Measurements from ENCODE around the gene TAP2. TPM values are rescaled to one million over a fixed set of nuclear protein-coding genes. Genes with fewer than 3 reads are reported as not detected.

TAP2 gene
- total and polyA plus RNA-seq, 2 experiments from 2014 or later, result 4.9 to 102 TPM

DNA sequence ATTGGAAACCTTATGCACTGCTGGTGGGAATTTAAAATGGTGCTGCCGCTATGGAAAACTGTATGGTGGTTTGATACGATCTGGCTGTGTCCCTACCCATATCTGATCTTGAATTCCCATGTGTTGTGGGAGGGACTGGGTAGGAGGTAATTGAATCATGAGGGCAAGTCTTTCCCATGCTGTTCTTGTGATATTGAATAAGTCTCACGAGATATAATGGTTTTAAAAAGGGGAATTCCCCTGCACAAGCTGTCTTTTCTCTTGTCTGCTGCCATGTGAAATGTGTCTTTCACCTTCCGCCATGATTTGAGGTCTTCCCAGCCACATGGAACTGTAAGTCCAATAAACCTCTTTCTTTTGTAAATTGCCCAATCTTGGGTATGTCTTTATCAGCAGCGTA, 4.9 kb downstream of the TAP2 start:
- ATAC-seq (no peak), DNase-seq (ENCODE audit: low spot score) (no peak)
- Histone ChIP-seq H3K4me2 (no peak overlapping the region), H3K4me3 (no peak overlapping the region), H3K27me3 (ENCODE audit: insufficient read depth) (no peaks in the 10 kb centered on the region), H3K4me1 (ENCODE audit: insufficient read depth) (peaks cover 10% of the 10 kb centered on the region; the same call in 1 of the 2 replicates), H2AFZ (no peak overlapping the region), H3F3A (replicated peaks; ENCODE audit: low read depth) (no peaks in the 10 kb centered on the region), H3K36me3 (ENCODE audit: insufficient read depth) (no peaks in the 10 kb centered on the region), H3K79me2 (replicated peaks; ENCODE audit: insufficient read depth) (no peaks in the 10 kb centered on the region), H4K20me1 (replicated peaks; ENCODE audit: insufficient read depth) (0 out of 2 replicates have a peak, but pooled peaks cover 6% of the 10 kb centered on the region), H3K27ac (ENCODE audit: low read depth) (no peak overlapping the region), H3K9me2 (ENCODE audit: insufficient read depth) (no peaks in the 10 kb centered on the region)
- Mint-ChIP-seq H3K4me3 (no peak overlapping the region), H3K9me3 (no peaks in the 10 kb centered on the region), H3K36me3 (ENCODE audit: low read depth) (peaks cover 9% of the 10 kb centered on the region), H3K27me3 (ENCODE audit: insufficient read depth, low read depth, poor library complexity) (peaks cover 7% of the 10 kb centered on the region), H3K4me1 (peaks cover 12% of the 10 kb centered on the region), H3K27ac (no peak overlapping the region)
- TF ChIP-seq EZH2 (IDR thresholded peaks at IDR 0.05; ENCODE audit: low read depth, unreplicated experiment) (no peak), JUNB (IDR thresholded peaks at IDR 0.05; ENCODE audit: unreplicated experiment) (no peak), POLR2AphosphoS5 (IDR thresholded peaks at IDR 0.05; ENCODE audit: low read depth) (no peak), ZNF331 (CRISPR knock-in tag; IDR thresholded peaks at IDR 0.05; ENCODE audit: low read depth) (no peak), NANOG (IDR thresholded peaks at IDR 0.05; ENCODE audit: borderline replicate concordance) (no peak), EZH2phosphoT487 (IDR thresholded peaks at IDR 0.05; ENCODE audit: unreplicated experiment) (no peak), CREB1 (CRISPR knock-in tag; IDR thresholded peaks at IDR 0.05; ENCODE audit: low read depth) (no peak), STAT1 (IDR thresholded peaks at IDR 0.05; ENCODE audit: unreplicated experiment) (no peak)
- TF ChIP-seq, protein P1, sequence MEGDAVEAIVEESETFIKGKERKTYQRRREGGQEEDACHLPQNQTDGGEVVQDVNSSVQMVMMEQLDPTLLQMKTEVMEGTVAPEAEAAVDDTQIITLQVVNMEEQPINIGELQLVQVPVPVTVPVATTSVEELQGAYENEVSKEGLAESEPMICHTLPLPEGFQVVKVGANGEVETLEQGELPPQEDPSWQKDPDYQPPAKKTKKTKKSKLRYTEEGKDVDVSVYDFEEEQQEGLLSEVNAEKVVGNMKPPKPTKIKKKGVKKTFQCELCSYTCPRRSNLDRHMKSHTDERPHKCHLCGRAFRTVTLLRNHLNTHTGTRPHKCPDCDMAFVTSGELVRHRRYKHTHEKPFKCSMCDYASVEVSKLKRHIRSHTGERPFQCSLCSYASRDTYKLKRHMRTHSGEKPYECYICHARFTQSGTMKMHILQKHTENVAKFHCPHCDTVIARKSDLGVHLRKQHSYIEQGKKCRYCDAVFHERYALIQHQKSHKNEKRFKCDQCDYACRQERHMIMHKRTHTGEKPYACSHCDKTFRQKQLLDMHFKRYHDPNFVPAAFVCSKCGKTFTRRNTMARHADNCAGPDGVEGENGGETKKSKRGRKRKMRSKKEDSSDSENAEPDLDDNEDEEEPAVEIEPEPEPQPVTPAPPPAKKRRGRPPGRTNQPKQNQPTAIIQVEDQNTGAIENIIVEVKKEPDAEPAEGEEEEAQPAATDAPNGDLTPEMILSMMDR (conservative IDR thresholded peaks at IDR 0.05; ENCODE audit: low read depth in 2 of 2), result no peak
- TF ChIP-seq, protein P2, sequence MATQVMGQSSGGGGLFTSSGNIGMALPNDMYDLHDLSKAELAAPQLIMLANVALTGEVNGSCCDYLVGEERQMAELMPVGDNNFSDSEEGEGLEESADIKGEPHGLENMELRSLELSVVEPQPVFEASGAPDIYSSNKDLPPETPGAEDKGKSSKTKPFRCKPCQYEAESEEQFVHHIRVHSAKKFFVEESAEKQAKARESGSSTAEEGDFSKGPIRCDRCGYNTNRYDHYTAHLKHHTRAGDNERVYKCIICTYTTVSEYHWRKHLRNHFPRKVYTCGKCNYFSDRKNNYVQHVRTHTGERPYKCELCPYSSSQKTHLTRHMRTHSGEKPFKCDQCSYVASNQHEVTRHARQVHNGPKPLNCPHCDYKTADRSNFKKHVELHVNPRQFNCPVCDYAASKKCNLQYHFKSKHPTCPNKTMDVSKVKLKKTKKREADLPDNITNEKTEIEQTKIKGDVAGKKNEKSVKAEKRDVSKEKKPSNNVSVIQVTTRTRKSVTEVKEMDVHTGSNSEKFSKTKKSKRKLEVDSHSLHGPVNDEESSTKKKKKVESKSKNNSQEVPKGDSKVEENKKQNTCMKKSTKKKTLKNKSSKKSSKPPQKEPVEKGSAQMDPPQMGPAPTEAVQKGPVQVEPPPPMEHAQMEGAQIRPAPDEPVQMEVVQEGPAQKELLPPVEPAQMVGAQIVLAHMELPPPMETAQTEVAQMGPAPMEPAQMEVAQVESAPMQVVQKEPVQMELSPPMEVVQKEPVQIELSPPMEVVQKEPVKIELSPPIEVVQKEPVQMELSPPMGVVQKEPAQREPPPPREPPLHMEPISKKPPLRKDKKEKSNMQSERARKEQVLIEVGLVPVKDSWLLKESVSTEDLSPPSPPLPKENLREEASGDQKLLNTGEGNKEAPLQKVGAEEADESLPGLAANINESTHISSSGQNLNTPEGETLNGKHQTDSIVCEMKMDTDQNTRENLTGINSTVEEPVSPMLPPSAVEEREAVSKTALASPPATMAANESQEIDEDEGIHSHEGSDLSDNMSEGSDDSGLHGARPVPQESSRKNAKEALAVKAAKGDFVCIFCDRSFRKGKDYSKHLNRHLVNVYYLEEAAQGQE (IDR thresholded peaks at IDR 0.05; ENCODE audit: unreplicated experiment), result no peak
- TF ChIP-seq, protein P3, sequence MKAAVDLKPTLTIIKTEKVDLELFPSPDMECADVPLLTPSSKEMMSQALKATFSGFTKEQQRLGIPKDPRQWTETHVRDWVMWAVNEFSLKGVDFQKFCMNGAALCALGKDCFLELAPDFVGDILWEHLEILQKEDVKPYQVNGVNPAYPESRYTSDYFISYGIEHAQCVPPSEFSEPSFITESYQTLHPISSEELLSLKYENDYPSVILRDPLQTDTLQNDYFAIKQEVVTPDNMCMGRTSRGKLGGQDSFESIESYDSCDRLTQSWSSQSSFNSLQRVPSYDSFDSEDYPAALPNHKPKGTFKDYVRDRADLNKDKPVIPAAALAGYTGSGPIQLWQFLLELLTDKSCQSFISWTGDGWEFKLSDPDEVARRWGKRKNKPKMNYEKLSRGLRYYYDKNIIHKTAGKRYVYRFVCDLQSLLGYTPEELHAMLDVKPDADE (IDR thresholded peaks at IDR 0.05), result no peak
- TF ChIP-seq, protein P4, sequence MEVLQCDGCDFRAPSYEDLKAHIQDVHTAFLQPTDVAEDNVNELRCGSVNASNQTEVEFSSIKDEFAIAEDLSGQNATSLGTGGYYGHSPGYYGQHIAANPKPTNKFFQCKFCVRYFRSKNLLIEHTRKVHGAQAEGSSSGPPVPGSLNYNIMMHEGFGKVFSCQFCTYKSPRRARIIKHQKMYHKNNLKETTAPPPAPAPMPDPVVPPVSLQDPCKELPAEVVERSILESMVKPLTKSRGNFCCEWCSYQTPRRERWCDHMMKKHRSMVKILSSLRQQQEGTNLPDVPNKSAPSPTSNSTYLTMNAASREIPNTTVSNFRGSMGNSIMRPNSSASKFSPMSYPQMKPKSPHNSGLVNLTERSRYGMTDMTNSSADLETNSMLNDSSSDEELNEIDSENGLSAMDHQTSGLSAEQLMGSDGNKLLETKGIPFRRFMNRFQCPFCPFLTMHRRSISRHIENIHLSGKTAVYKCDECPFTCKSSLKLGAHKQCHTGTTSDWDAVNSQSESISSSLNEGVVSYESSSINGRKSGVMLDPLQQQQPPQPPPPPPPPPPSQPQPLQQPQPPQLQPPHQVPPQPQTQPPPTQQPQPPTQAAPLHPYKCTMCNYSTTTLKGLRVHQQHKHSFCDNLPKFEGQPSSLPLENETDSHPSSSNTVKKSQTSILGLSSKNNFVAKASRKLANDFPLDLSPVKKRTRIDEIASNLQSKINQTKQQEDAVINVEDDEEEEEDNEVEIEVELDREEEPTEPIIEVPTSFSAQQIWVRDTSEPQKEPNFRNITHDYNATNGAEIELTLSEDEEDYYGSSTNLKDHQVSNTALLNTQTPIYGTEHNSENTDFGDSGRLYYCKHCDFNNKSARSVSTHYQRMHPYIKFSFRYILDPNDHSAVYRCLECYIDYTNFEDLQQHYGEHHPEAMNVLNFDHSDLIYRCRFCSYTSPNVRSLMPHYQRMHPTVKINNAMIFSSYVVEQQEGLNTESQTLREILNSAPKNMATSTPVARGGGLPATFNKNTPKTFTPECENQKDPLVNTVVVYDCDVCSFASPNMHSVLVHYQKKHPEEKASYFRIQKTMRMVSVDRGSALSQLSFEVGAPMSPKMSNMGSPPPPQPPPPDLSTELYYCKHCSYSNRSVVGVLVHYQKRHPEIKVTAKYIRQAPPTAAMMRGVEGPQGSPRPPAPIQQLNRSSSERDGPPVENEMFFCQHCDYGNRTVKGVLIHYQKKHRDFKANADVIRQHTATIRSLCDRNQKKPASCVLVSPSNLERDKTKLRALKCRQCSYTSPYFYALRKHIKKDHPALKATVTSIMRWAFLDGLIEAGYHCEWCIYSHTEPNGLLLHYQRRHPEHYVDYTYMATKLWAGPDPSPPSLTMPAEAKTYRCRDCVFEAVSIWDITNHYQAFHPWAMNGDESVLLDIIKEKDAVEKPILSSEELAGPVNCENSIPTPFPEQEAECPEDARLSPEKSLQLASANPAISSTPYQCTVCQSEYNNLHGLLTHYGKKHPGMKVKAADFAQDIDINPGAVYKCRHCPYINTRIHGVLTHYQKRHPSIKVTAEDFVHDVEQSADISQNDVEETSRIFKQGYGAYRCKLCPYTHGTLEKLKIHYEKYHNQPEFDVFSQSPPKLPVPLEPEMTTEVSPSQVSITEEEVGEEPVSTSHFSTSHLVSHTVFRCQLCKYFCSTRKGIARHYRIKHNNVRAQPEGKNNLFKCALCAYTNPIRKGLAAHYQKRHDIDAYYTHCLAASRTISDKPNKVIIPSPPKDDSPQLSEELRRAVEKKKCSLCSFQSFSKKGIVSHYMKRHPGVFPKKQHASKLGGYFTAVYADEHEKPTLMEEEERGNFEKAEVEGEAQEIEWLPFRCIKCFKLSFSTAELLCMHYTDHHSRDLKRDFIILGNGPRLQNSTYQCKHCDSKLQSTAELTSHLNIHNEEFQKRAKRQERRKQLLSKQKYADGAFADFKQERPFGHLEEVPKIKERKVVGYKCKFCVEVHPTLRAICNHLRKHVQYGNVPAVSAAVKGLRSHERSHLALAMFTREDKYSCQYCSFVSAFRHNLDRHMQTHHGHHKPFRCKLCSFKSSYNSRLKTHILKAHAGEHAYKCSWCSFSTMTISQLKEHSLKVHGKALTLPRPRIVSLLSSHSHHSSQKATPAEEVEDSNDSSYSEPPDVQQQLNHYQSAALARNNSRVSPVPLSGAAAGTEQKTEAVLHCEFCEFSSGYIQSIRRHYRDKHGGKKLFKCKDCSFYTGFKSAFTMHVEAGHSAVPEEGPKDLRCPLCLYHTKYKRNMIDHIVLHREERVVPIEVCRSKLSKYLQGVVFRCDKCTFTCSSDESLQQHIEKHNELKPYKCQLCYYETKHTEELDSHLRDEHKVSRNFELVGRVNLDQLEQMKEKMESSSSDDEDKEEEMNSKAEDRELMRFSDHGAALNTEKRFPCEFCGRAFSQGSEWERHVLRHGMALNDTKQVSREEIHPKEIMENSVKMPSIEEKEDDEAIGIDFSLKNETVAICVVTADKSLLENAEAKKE (CRISPR knock-in tag; IDR thresholded peaks at IDR 0.05), result no peak

All from GM23338 (cell line).